Stimulated activated CD8-positive, alpha-beta memory T cell treated with anti-CD3 and anti-CD28 coated beads, Interleukin-7, amount 100 ng/mL, for 4 hours (primary cell): ENCODE measurements around the gene SDK2.
"Not testable (repeated sequence)": the region's sequence is repeated elsewhere in the genome, so short reads cannot be mapped to it uniquely, and the experiment has no call there.

Experiments used
- DNase-seq, 2 donors: peaks; one replicate each; pipeline ENCODE4 v3.0.0-alpha.2; 2020; ENCODE audit warnings: low read depth in 2 of 2

The SDK2 gene

GRCh38 chr17:73323409-73324159 lies 320.7 kb downstream of the SDK2 start:
- no peak for DNase-seq

GRCh38 chr17:73320601-73321264 lies 323.5 kb downstream of the SDK2 start:
- no peak for DNase-seq

GRCh38 chr17:73319766-73320165 lies 324.5 kb downstream of the SDK2 start:
- no peak for DNase-seq

GRCh38 chr17:73318836-73319235 lies 325.4 kb downstream of the SDK2 start:
- DNase-seq = no peak

- no peak for DNase-seq
Measured at GRCh38 chr17:73318427-73318813, 325.8 kb downstream of the SDK2 start.

- DNase-seq = no peak
Measured at GRCh38 chr17:73317513-73318426, 326.5 kb downstream of the SDK2 start.

- no peak for DNase-seq
Measured at GRCh38 chr17:73316919-73317505, 327.2 kb downstream of the SDK2 start.

GRCh38 chr17:73315471-73315870 lies 328.8 kb downstream of the SDK2 start:
- no peak for DNase-seq

- no peak for DNase-seq
Measured at GRCh38 chr17:73313526-73314127, 330.6 kb downstream of the SDK2 start.

- DNase-seq = not testable (repeated sequence)
Measured at GRCh38 chr17:73312887-73313286, 331.4 kb downstream of the SDK2 start.

GRCh38 chr17:73311781-73312641 lies 332.2 kb downstream of the SDK2 start, which contains the start of gene CDC42EP4:
Gene CDC42EP4 (minus strand): TSS chr17:73312001. CDS start chr17:73286500, 25,501 bp downstream.
- DNase-seq = peak; percentile 65 to 78

- no peak for DNase-seq
Measured at GRCh38 chr17:73311428-73311780, 332.8 kb downstream of the SDK2 start.

GRCh38 chr17:73309727-73310596 lies 334.3 kb downstream of the SDK2 start:
- no peak for DNase-seq

GRCh38 chr17:73308959-73309358 lies 335.3 kb downstream of the SDK2 start:
- DNase-seq = not testable (repeated sequence)

GRCh38 chr17:73308017-73308823 lies 336.0 kb downstream of the SDK2 start:
- DNase-seq = no peak

GRCh38 chr17:73307130-73307529 lies 337.1 kb downstream of the SDK2 start:
- DNase-seq = no peak

GRCh38 chr17:73305845-73306836 lies 338.1 kb downstream of the SDK2 start:
- DNase-seq = no peak
